GM18508 (cell line): ENCODE measurements around the gene IGSF1.

ENCODE experiments used
- ATAC-seq: cut with Tn5 transposase; IDR thresholded peaks from one replicate; pipeline ENCODE4 v1.9.1; 2021; ENCODE audit warnings: moderate number of reproducible peaks; ENCODE audit not compliant: insufficient read depth, unreplicated experiment

The IGSF1 gene, protein sequence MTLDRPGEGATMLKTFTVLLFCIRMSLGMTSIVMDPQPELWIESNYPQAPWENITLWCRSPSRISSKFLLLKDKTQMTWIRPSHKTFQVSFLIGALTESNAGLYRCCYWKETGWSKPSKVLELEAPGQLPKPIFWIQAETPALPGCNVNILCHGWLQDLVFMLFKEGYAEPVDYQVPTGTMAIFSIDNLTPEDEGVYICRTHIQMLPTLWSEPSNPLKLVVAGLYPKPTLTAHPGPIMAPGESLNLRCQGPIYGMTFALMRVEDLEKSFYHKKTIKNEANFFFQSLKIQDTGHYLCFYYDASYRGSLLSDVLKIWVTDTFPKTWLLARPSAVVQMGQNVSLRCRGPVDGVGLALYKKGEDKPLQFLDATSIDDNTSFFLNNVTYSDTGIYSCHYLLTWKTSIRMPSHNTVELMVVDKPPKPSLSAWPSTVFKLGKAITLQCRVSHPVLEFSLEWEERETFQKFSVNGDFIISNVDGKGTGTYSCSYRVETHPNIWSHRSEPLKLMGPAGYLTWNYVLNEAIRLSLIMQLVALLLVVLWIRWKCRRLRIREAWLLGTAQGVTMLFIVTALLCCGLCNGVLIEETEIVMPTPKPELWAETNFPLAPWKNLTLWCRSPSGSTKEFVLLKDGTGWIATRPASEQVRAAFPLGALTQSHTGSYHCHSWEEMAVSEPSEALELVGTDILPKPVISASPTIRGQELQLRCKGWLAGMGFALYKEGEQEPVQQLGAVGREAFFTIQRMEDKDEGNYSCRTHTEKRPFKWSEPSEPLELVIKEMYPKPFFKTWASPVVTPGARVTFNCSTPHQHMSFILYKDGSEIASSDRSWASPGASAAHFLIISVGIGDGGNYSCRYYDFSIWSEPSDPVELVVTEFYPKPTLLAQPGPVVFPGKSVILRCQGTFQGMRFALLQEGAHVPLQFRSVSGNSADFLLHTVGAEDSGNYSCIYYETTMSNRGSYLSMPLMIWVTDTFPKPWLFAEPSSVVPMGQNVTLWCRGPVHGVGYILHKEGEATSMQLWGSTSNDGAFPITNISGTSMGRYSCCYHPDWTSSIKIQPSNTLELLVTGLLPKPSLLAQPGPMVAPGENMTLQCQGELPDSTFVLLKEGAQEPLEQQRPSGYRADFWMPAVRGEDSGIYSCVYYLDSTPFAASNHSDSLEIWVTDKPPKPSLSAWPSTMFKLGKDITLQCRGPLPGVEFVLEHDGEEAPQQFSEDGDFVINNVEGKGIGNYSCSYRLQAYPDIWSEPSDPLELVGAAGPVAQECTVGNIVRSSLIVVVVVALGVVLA (N-terminal part only)

DNA sequence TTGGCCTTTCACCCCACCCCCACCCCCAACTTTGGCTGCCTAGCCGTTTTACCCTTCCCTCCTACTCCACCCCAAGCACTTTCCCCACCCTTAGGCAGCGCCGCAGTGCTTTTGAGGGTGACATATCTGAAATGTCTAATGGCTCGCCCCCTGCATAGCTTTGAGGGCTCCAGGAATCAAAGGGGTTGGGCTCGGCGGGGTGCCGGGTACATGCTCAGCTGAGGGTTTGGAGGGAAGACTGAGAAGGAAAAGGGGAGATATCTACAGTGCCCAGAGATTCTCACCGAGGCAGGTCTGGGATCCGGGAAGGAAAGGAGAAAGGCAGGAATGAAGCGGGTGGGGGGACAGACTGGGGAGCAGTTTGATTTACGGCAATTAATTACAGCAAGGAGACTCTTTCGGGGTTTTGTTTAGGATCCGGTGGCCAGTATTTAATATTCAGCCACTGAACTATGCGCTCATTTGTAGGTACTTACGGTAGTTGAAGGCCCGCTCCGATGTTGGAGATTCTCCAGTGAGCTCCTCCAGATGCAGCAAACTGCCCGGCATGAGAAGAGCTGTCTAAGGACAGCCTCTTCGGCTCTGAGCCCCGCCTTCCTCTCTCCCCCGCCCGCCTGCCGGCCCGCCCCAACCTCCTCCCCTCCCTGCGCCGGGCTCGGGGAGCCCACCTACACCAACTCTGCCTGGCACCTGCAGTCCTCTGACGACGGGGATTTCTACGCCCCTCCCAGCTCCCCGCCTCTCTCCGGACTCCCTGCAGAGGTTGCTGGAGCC is at the start of gene IGSF1:
Gene IGSF1, minus strand, starts transcription at position 569 of the 774 bp plus-strand sequence. CDS start 2,632 bp downstream, outside the sequence.
- ATAC-seq = no peak

DNA sequence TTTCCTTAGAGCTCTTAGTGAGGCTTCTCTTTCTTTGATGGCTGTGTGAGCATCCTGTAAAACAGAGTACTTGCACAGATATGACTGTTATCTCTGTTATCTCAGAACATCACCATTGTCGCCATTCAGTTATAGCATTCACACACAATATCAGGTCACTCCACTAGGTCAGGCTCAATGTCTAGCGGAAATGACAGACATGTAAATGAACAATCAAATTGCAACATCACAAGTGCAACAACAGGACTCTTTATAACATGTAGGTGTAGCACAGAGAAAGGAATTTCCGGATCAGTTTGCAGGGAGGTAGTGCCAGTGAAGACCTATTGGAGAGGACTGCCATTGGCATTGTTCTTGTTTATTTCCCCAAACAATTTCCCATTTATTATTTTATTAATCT is 43.2 kb upstream of the IGSF1 start:
- ATAC-seq = no peak

DNA sequence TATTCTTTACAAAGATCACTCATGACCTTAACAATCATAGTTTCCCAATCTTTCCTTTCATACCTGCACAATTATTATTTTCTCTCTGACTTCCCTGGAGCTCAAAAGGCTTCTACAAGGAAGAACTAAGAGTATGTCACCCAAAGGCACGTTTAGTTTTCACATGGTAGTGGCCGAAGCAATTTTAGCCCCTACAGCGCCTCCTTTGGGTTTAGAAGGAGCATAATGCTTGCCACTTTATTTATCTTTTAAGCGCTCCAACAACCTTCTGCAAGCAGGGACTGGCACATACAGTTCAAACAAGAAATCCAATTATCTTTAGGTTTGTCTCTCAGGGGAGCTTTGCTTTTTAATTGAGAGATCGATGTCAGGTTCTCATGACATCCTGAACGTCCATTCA is 42.0 kb upstream of the IGSF1 start:
- no peak for ATAC-seq

DNA sequence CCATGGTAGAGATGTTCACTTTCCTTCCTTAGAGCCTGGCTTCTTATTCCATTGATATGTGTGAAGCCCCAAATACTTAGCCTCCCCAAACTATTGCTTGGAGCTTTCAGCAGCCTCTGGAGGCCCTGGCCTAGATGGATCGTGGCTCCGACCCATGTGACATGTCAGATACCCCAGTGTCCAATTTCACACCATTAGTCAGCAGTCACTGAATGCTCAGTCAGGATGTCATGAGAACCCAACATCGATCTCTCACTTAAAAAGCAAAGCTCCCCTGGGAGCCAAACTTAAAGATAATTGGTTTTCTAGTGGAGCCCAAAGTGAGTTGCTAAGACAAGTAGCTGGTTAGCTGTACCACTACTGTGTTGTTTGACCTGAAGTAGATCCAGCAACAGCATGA is 41.6 kb upstream of the IGSF1 start:
- ATAC-seq = no peak

GRCh38 chrX:131322651-131323050 is 33.5 kb upstream of the IGSF1 start:
- ATAC-seq = no peak

GRCh38 chrX:131317326-131317725 is 28.2 kb upstream of the IGSF1 start:
- no peak for ATAC-seq

DNA sequence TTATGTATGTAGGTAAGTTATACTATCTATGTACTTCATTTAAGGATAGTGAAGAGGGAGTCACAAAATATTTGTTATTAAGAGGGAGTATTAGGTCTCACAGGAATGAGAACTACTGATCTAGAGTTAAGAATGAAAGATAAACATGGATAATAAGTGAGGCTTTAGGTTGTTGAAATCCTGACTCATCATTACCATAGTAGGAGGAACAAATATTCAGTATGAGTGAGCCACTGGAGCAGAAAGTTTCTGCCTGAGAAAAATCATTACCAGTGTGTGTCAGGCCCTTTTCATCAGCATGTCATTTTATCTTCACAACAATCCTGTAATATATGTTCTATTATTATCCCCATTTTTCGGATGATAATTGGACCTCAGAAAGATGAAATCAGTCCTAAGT is 27.2 kb upstream of the IGSF1 start:
- ATAC-seq = no peak

- no peak for ATAC-seq
These were observed 19.9 kb upstream of the IGSF1 start for GRCh38 chrX:131308980-131309379.

DNA sequence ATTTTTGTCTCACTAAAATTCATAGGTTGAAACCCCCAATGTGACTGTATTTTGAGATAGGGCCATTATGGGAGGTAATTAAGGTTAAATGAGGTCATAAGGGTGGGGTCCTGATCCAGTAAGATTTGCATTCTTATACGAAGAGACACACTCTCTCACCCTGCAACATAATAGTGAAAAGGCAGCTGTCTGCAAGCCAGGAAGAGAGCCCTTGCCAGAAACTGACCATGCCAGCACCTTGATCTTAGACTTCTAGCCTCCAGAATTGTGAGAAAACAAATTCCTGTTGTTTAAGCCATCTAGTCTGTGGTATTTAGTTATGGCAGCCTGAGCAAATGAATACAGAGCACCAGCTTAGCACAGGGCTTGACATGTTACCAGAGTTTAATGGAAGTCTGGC is 17.5 kb upstream of the IGSF1 start:
- ATAC-seq = no peak

DNA sequence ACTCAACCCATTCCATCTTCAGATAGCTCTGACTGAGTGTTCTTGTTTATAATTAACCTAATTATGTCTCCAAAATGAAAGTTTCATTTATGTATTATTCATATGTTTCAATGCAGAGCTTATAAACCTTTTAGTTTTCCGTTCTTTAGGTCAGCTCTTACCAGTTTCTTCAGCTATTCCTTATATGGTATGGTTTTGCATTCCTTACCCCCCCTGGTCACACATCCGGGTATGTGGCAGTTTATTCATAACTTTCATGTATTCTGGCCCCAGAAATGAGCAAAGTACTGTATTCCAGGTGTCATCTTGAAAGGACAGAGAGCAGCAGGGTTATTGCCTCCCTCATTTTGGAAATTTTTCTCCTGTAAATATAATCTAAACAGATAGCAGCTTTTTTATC is 16.8 kb upstream of the IGSF1 start:
- ATAC-seq = no peak

DNA sequence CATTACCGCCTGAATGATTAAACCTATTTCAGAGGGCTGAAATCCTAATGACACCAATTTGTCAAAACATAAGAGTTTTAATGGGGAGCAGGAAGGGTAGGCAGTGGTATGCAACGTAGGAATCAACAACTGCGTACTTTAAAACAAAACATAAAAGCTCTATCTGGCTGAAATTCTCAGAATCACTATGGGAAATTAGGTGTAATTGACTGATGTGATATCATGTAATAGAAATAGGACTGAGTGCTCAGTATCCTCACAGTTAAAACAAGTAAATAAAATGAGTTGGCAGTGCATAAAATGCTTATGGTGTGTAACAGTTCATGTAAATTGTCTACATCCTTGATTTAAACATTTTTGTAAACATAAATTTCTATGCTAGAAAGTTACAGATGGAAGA is 13.6 kb upstream of the IGSF1 start:
- ATAC-seq = no peak

GRCh38 chrX:131301155-131301554 is 12.0 kb upstream of the IGSF1 start:
- no peak for ATAC-seq

- no peak for ATAC-seq
These were observed 9.7 kb upstream of the IGSF1 start for GRCh38 chrX:131298846-131299245.

DNA sequence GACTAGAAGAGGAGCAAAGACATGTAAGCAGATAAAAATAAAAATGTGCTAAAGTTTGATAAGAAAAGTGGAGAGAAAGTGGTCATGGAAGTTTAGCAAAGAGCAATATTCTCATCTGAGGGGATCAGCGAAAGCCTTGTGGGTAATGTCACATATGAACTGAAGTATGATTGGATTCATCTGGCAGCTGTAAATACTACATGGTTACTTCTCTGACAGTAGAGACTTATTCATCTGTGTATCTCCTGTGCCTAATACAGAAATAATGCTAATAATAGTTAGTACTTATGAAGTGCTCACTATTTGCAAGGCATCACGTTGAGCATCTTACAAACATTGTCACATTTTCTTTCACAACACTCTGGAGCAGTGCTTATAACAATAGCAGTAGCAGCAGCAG is 8.9 kb upstream of the IGSF1 start:
- ATAC-seq = no peak

- no peak for ATAC-seq
These were observed 421 bp upstream of the IGSF1 start for GRCh38 chrX:131289527-131289926.

GRCh38 chrX:131288188-131288587 is 918 bp downstream of the IGSF1 start:
- ATAC-seq = no peak

DNA sequence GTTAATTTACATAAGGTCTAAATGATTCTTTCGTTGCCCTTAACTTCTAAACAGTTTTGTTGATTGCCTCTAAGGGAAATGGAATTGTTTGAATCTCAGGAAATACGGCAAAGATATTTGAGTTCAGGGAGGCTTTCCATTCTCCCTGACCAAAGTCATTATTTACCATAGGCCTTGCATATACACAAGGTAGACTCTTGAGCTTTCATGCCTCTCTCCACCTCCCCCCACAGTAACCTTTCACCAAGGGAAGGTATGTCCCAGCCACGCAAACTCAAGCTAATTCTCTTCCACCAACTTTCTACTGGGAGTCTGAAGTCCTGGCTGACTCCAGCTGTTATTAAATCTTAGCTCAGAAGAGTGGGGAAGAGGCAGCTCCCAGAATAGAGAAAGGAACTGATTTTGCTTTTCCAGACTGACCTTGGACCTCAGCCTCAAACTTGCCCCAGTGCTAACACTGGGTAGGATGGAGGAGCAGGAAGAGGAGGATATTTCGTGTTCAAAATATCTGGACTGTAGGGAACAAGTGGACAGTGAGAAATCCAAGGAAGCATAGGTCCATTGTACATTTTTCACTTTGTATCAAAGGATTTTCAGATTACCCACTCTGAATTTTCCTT is 1.4 kb downstream of the IGSF1 start:
- no peak for ATAC-seq

DNA sequence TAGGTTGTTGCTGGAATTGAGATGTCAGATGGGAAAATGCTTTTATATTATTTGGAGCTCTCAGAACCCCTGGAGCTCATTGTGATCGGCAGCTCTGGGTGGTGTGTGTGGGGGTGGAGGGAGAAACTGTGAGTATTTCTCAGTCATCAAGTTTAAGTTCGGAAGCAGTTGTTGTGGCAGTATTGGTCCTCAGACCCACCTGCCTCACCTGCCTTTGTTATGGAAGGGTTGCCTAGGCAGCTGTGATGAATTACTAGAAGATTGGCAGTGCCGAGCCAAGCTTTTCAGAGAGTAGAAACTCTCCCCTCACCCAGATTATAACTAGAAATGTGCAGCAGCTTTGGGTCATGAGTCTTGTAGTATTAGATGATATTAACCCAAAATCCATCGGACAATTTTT is 9.5 kb downstream of the IGSF1 start:
- no peak for ATAC-seq

- no peak for ATAC-seq
These were observed 9.9 kb downstream of the IGSF1 start for GRCh38 chrX:131279197-131279596.
